Erythroblast (primary cell): ENCODE data around the gene OR51E2.

Experiments used
- GATA1 ChIP-seq: IDR thresholded peaks from 2 replicates; pipeline ENCODE4 v1.6.1; 2011; ENCODE audit warnings: low read depth, mild to moderate bottlenecking, control low read depth, low read length, moderate library complexity
- POLR2A ChIP-seq: IDR thresholded peaks from 2 replicates; pipeline ENCODE4 v1.6.1; 2011; ENCODE audit warnings: mild to moderate bottlenecking, low read length

DNA sequence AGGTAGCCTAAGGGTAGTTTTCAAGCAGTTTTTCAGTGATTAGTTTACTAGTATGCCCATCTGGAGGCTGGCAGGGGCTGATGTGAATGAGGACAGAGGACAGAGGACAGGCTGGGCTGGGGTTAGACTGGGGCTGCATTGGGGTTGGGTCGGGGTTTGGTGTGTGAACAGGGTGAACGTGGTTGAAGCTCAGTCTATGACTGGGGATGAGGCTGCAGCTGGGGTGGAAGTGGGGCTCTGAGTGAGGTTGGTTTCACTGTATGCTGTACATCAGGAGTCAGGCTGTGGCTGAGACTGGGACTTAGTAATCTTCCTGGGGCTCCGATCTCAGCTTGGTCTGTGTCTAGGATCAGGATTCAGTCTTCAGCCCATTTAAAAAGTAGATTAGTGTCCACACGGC, 53.4 kb downstream of the OR51E2 start:
- TF ChIP-seq POLR2A (no peak), GATA1 (no peak)
